ENCODE data around the gene RILPL1. TPM values are rescaled to one million over a fixed set of nuclear protein-coding genes. Genes with fewer than 3 reads are reported as not detected.
A peak's percentile ranks its signal among the peaks of the same experiment; 100 is the strongest.

RILPL1 gene
- total and polyA plus RNA-seq, 9 of the 15 experiments (the other 6 are each of a cell fraction or from before 2014, with no cell fraction given), result 0.25 to 10.6 (median 8.6) TPM

DNA sequence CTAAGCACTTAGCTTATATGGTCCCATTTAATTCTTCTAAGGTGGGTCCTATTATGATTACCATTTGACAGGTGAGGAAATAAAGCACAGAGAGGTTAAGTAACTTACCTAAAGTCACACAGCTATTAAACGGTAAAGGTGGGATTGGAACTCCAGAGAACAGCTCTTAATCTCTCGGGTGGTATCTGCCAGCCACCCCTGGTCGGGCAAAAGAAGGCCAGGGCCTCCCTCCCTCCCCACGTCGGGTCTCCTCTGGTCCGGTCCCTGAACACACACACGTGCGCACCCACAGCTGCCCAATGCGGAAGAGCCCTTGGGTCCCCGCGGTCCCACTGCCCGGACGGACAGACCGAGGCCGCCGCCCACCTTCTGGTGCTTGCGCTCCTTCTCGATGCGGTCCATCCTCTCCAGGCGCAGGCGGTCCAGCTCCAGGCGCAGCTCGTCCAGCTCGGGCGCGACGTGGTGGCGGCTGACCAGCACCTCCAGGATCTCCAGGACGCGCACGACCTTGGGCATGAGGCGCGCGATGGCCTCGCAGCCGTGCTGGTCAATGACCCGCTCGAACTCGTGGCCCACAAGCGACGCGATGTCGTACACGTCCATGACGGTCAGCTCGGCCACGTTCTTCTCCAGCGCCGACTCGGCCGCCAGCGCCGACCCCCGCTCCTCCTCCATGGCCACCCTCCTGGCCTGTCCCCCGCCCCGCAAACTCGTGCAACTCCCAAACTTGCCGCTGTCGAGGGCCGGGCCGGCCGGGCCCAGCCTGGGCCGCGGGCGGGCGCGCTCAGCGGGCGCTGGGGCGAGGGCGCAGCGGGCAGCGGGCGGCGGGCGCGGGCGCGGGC is 490 bp downstream of the RILPL1 start (continued):
- no peak for TF ChIP-seq ZNF133 (CRISPR knock-in tag; IDR thresholded peaks at IDR 0.05)
- peak; percentile 38; the same call in 1 of the 2 replicates for TF ChIP-seq HDGF (IDR thresholded peaks at IDR 0.05)
- TF ChIP-seq RFX1 (IDR thresholded peaks at IDR 0.05), result no peak
- no peak for TF ChIP-seq ZC3H4 (CRISPR knock-in tag; IDR thresholded peaks at IDR 0.05; ENCODE audit: borderline replicate concordance)
- TF ChIP-seq BCOR (IDR thresholded peaks at IDR 0.05), result peak; percentile 98
- TF ChIP-seq, protein P1, sequence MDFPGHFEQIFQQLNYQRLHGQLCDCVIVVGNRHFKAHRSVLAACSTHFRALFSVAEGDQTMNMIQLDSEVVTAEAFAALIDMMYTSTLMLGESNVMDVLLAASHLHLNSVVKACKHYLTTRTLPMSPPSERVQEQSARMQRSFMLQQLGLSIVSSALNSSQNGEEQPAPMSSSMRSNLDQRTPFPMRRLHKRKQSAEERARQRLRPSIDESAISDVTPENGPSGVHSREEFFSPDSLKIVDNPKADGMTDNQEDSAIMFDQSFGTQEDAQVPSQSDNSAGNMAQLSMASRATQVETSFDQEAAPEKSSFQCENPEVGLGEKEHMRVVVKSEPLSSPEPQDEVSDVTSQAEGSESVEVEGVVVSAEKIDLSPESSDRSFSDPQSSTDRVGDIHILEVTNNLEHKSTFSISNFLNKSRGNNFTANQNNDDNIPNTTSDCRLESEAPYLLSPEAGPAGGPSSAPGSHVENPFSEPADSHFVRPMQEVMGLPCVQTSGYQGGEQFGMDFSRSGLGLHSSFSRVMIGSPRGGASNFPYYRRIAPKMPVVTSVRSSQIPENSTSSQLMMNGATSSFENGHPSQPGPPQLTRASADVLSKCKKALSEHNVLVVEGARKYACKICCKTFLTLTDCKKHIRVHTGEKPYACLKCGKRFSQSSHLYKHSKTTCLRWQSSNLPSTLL (IDR thresholded peaks at IDR 0.05), result no peak
- 0 out of 2 replicates have a peak, but pooled peaks have one; percentile 16 for TF ChIP-seq ZNF583 (CRISPR knock-in tag; IDR thresholded peaks at IDR 0.05)
- no peak for TF ChIP-seq COPS2 (conservative IDR thresholded peaks at IDR 0.05)
- TF ChIP-seq HNRNPLL (IDR thresholded peaks at IDR 0.05; ENCODE audit: low read depth, low read length, poor library complexity, severe bottlenecking), result no peak
- no peak for TF ChIP-seq ZNF444 (CRISPR knock-in tag; IDR thresholded peaks at IDR 0.05)
- TF ChIP-seq PCBP1 (IDR thresholded peaks at IDR 0.05; ENCODE audit: low read depth, low read length, poor library complexity, severe bottlenecking), result no peak
- TF ChIP-seq ZNF174 (CRISPR knock-in tag; IDR thresholded peaks at IDR 0.05), result no peak
- peak; percentile 86 for TF ChIP-seq ZFP36 (IDR thresholded peaks at IDR 0.05; ENCODE audit: low read depth, low read length, partially characterized antibody)
- TF ChIP-seq, protein P2, sequence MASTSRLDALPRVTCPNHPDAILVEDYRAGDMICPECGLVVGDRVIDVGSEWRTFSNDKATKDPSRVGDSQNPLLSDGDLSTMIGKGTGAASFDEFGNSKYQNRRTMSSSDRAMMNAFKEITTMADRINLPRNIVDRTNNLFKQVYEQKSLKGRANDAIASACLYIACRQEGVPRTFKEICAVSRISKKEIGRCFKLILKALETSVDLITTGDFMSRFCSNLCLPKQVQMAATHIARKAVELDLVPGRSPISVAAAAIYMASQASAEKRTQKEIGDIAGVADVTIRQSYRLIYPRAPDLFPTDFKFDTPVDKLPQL (IDR thresholded peaks at IDR 0.05; ENCODE audit: extremely low read depth, insufficient read length), result no peak
- TF ChIP-seq SRSF3 (IDR thresholded peaks at IDR 0.05; ENCODE audit: insufficient read depth, low read length), result no peak
- no peak for TF ChIP-seq POLR2H (tag; IDR thresholded peaks at IDR 0.05; ENCODE audit: low read depth)
- TF ChIP-seq HMG20A (CRISPR knock-in tag; conservative IDR thresholded peaks at IDR 0.05), result no peak
- TF ChIP-seq, protein P3, sequence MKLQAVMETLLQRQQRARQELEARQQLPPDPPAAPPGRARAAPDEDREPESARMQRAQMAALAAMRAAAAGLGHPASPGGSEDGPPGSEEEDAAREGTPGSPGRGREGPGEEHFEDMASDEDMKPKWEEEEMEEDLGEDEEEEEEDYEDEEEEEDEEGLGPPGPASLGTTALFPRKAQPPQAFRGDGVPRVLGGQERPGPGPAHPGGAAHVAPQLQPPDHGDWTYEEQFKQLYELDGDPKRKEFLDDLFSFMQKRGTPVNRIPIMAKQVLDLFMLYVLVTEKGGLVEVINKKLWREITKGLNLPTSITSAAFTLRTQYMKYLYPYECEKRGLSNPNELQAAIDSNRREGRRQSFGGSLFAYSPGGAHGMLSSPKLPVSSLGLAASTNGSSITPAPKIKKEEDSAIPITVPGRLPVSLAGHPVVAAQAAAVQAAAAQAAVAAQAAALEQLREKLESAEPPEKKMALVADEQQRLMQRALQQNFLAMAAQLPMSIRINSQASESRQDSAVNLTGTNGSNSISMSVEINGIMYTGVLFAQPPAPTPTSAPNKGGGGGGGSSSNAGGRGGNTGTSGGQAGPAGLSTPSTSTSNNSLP (IDR thresholded peaks at IDR 0.05; ENCODE audit: borderline replicate concordance, low read depth, low read length), result no peak

All from K562 (cell line).